ENCODE measurements around the gene MEX3D.

Gene MEX3D

GRCh38 chr19:1592755-1593500 is 24.8 kb upstream of the MEX3D start, which contains the start of gene MBD3:
TSS of gene MBD3 (minus strand) at chr19:1592865. CDS start at chr19:1592631, 234 bp downstream.
- FAIRE-seq: no peak

- FAIRE-seq: no peak
Observed at GRCh38 chr19:1592024-1592754, 24.1 kb upstream of the MEX3D start.

- FAIRE-seq: no peak
Observed at GRCh38 chr19:1591421-1592023, 23.4 kb upstream of the MEX3D start.

GRCh38 chr19:1590641-1591397 is 22.7 kb upstream of the MEX3D start:
- FAIRE-seq: no peak

GRCh38 chr19:1587872-1588271 is 19.7 kb upstream of the MEX3D start:
- FAIRE-seq: no peak

- no peak for FAIRE-seq
Observed at GRCh38 chr19:1585243-1585580, 17.1 kb upstream of the MEX3D start.

GRCh38 chr19:1584500-1585242 is 16.5 kb upstream of the MEX3D start:
- FAIRE-seq: no peak

- FAIRE-seq: no peak
Observed at GRCh38 chr19:1582201-1582600, 14.1 kb upstream of the MEX3D start.

- no peak for FAIRE-seq
Observed at GRCh38 chr19:1580957-1581356, 12.8 kb upstream of the MEX3D start.

- FAIRE-seq: no peak
Observed at GRCh38 chr19:1580382-1580781, 12.3 kb upstream of the MEX3D start.

- FAIRE-seq: no peak
Observed at GRCh38 chr19:1579222-1579621, 11.1 kb upstream of the MEX3D start.

- FAIRE-seq: no peak
Observed at GRCh38 chr19:1577929-1578618, 9.9 kb upstream of the MEX3D start.

- FAIRE-seq: no peak
Observed at GRCh38 chr19:1577090-1577928, 9.2 kb upstream of the MEX3D start.

- FAIRE-seq: no peak
Observed at GRCh38 chr19:1576242-1577089, 8.3 kb upstream of the MEX3D start.

- FAIRE-seq: no peak
Observed at GRCh38 chr19:1575323-1576241, 7.5 kb upstream of the MEX3D start.

- no peak for FAIRE-seq
Observed at GRCh38 chr19:1574354-1575136, 6.4 kb upstream of the MEX3D start.

GRCh38 chr19:1572795-1573194 is 4.7 kb upstream of the MEX3D start:
- FAIRE-seq: no peak

GRCh38 chr19:1571358-1571757 is 3.2 kb upstream of the MEX3D start:
- FAIRE-seq: no peak

Data from G401.6 (cell line).